HepG2 (cell line): Measurements from ENCODE around the gene ST8SIA6. TPM values are rescaled to one million over a fixed set of nuclear protein-coding genes. Genes with fewer than 3 reads are reported as not detected.

Experiments used
- ATAC-seq: fragments of 200-7000 bp; cut with Tn5 transposase; 3 replicates; pipeline ENCODE4 v1.9.1; 2020; ENCODE audit warnings: mild to moderate bottlenecking, moderate library complexity
- BruUV-seq: library from RNA; stranded (reverse); fragments of 400-500 nt; replicated peaks from 2 replicates; lab custom pipeline; 2021; lab: Mats Ljungman, UMichigan
- CTCF ChIA-PET: fragments of 300-600 bp; formaldehyde crosslinking; extraction: SDS; loops from one replicate; lab custom pipeline; 2021; ENCODE audit warnings: low total read pairs, inconsistent platforms, low intra/inter-chr PET ratio; lab: Yijun Ruan, JAX
- POLR2A ChIA-PET: fragments of 350-600 bp; sonication (Branson Sonifier 250); formaldehyde crosslinking; loops from one replicate; lab custom pipeline; 2020; ENCODE audit warnings: antibody characterized with exemption, inconsistent platforms; lab: Yijun Ruan, JAX
- DNase-seq: peaks from one replicate; pipeline ENCODE4 v3.0.0-alpha.2; 2015; ENCODE audit warnings: low spot score
- FAIRE-seq: peaks from 3 replicates; lab custom pipeline; 2011; peaks lifted over from hg19 to GRCh38; lab: Jason Lieb, UNC
- H2AFZ ChIP-seq: one replicate; pipeline ENCODE4 v1.6.1; 2011; ENCODE audit warnings: low read length, inconsistent platforms
- H3K27ac ChIP-seq: fragments of 300-600 bp; 3 replicates; pipeline ENCODE4 v1.8.0; 2011; ENCODE audit warnings: mixed run types, mild to moderate bottlenecking, mixed read lengths, low read length, inconsistent platforms; ENCODE audit not compliant: insufficient read depth; ENCODE audit errors: extremely low read length
- H3K27me3 ChIP-seq, 2 experiments: fragments of 200-600 bp in 1 of 2; 2 replicates in 1 of 2; 3 replicates in 1 of 2; pipeline versions ENCODE4 v1.6.0 to v1.8.0; 2011; ENCODE audit warnings: low read length in 2 of 2, mild to moderate bottlenecking in 2 of 2, moderate library complexity in 2 of 2, inconsistent platforms in 1 of 2; ENCODE audit not compliant: insufficient read depth in 2 of 2, control insufficient read depth in 1 of 2
- H3K36me3 ChIP-seq, 2 experiments: fragments of 200-600 bp in 1 of 2; replicated peaks in 1 of 2; 2 replicates in 1 of 2; 3 replicates in 1 of 2; pipeline versions ENCODE4 v1.5.1 to v1.8.0; 2011; ENCODE audit warnings: low read length in 2 of 2, inconsistent platforms in 1 of 2; ENCODE audit not compliant: insufficient read depth in 2 of 2, control insufficient read depth in 1 of 2
- H3K4me1 ChIP-seq: 2 replicates; pipeline ENCODE4 v1.5.1; 2012; ENCODE audit warnings: low read length, inconsistent platforms; ENCODE audit not compliant: insufficient read depth
- H3K4me2 ChIP-seq: 2 replicates; pipeline ENCODE4 v1.6.0; 2011; ENCODE audit warnings: low read depth, low read length, inconsistent platforms
- H3K4me3 ChIP-seq, 3 experiments: fragments of 200-600 bp in 1 of 3; sonication (generic), shearing (Covaris generic) in 1 of 3; replicated peaks in 1 of 3; 2 replicates each; pipeline ENCODE4 v1.5.1; 2011 to 2016; ENCODE audit warnings: low read length in 3 of 3, inconsistent platforms in 2 of 3, low read depth in 2 of 3, mild to moderate bottlenecking in 2 of 3, control low read depth in 1 of 3, mixed read lengths in 1 of 3; ENCODE audit not compliant: insufficient read depth in 1 of 3
- H3K79me2 ChIP-seq: one replicate; pipeline ENCODE4 v1.6.1; 2011; ENCODE audit warnings: low read length, inconsistent platforms; ENCODE audit not compliant: insufficient read depth
- H3K9ac ChIP-seq: 2 replicates; pipeline ENCODE4 v1.6.0; 2011; ENCODE audit warnings: mild to moderate bottlenecking, low read depth, low read length, inconsistent platforms; ENCODE audit not compliant: insufficient read depth
- H3K9me3 ChIP-seq: 2 replicates; pipeline ENCODE4 v1.5.1; 2012; ENCODE audit warnings: mild to moderate bottlenecking, low read length
- H4K20me1 ChIP-seq: 2 replicates; pipeline ENCODE4 v1.6.0; 2011; ENCODE audit warnings: inconsistent platforms, mild to moderate bottlenecking, low read length, moderate library complexity; ENCODE audit not compliant: insufficient read depth
- GATAD1 ChIP-seq: IDR thresholded peaks from 2 replicates; pipeline ENCODE4 v1.6.1; 2016; ENCODE audit warnings: missing genetic modification reagents, missing compliant biosample characterization
- MAFK ChIP-seq, 2 experiments: IDR thresholded peaks in 1 of 2; conservative IDR thresholded peaks in 1 of 2; 2 replicates each; pipeline ENCODE4 v1.6.1; 2011; ENCODE audit warnings: improper control_type of control experiment in 2 of 2, low read length in 2 of 2
- POLR2AphosphoS5 ChIP-seq: IDR thresholded peaks from 2 replicates; pipeline ENCODE4 v1.6.1; 2012; ENCODE audit warnings: low read depth, low read length
- RAD51 ChIP-seq: fragments of 450-650 bp; IDR thresholded peaks from 2 replicates; pipeline ENCODE4 v1.6.1; 2016; ENCODE audit warnings: borderline replicate concordance
- RBAK ChIP-seq: sonication (generic); formaldehyde crosslinking; IDR thresholded peaks from 2 replicates; pipeline ENCODE4 v1.5.1; 2020; ENCODE audit warnings: mild to moderate bottlenecking, missing genetic modification reagents
- SALL1 ChIP-seq: sonication (generic); formaldehyde crosslinking; IDR thresholded peaks from 2 replicates; pipeline ENCODE4 v1.8.0; 2022; ENCODE audit warnings: mild to moderate bottlenecking, missing genetic modification reagents
- SP5 ChIP-seq: IDR thresholded peaks from 2 replicates; pipeline ENCODE4 v1.6.1; 2016; ENCODE audit warnings: low read depth, borderline replicate concordance
- ZNF556 ChIP-seq: sonication (generic); formaldehyde crosslinking; IDR thresholded peaks from 2 replicates; pipeline ENCODE4 v1.4.0; 2020; ENCODE audit warnings: mild to moderate bottlenecking, missing genetic modification reagents, borderline replicate concordance
- ZNF75D ChIP-seq: sonication (generic); formaldehyde crosslinking; IDR thresholded peaks from 2 replicates; pipeline ENCODE4 v1.8.1; 2023; ENCODE audit warnings: missing genetic modification reagents, mild to moderate bottlenecking, borderline replicate concordance
- WGBS: methylation state at CpG from one replicate; pipeline ENCODE4 v1.1.6; 2017; ENCODE audit warnings: low lambda C conversion rate; 5-methylcytosine and 5-hydroxymethylcytosine counted together
- in situ Hi-C: cut with HindIII; loops from 2 replicates; pipeline ENCODE4 v1.10.0; 2017; ENCODE audit warnings: low pct_unique_long_range_greater_than_20kb; ENCODE audit not compliant: extremely low pct_ligation_motif_present
- intact Hi-C: fragments of 100-400 bp; cut with micrococcal nuclease; formaldehyde crosslinking; loops from one replicate; pipeline ENCODE4 v1.10.0; 2022; ENCODE audit not compliant: unreplicated experiment
- polyA plus RNA-seq, 8 experiments: library from polyadenylated mRNA; depleted of rRNA in 3 of 8; stranded (reverse) in 7 of 8; unstranded in 1 of 8; fragments of >200 nt; fragmentation: Illumina TruSeq in 4 of 8; extraction: Trizol in 4 of 8; gene quantifications; 2 replicates each; pipeline versions ENCODE4 v1.2.1 to v1.2.3, GENCODE V29; 2011 to 2016; ENCODE audit warnings: low read depth in 4 of 8, missing spikeins in 1 of 8, mixed read lengths in 1 of 8; ENCODE audit not compliant: insufficient read depth in 1 of 8
- total RNA-seq, 5 experiments: library from RNA; depleted of rRNA; stranded (reverse); fragments of >200 nt; fragmentation: Illumina TruSeq; extraction: Trizol; gene quantifications; 2 replicates each; pipeline ENCODE4 v1.2.3, GENCODE V29; 2016; ENCODE audit warnings: low read depth in 1 of 5
- TF ChIP-seq, protein P1 (sequence below), 2 experiments: sonication (generic) in 1 of 2; formaldehyde crosslinking in 1 of 2; IDR thresholded peaks; 2 replicates each; pipeline versions ENCODE4 v1.5.1 to v1.6.1; 2011 to 2020; ENCODE audit warnings: borderline replicate concordance in 1 of 2, low read depth in 1 of 2, low read length in 1 of 2, mild to moderate bottlenecking in 1 of 2, missing genetic modification reagents in 1 of 2, moderate library complexity in 1 of 2
- TF ChIP-seq, protein P2 (sequence below): sonication (generic); formaldehyde crosslinking; IDR thresholded peaks from 2 replicates; pipeline ENCODE4 v1.4.0; 2020; ENCODE audit warnings: mild to moderate bottlenecking, missing genetic modification reagents
- TF ChIP-seq, protein P3 (sequence below): sonication (generic); formaldehyde crosslinking; IDR thresholded peaks from 2 replicates; pipeline ENCODE4 v1.5.1; 2020; ENCODE audit warnings: missing genetic modification reagents, mild to moderate bottlenecking, borderline replicate concordance

Gene ST8SIA6
- total and polyA plus RNA-seq, 2 of the 13 experiments (the other 11 are each of a cell fraction or from before 2014, with no cell fraction given): not detected

DNA sequence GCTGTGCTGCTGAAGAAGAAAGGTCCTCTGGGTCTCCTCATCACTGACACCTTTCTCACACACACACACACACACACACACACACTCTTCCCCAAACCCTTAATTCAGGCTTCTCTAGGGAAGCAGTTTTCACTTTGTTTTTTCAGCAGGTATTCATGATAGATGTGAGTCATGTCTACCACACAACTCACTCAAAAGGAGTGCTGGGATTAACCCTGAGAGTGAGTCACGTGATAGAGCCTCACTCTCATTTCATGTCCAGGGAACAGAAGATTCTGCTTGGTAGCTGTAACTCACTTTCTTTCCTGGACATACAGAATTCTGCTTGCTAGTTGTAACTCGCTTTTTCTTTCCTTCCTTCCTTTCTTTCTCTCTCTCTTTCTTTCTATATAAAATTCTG lies 181.0 kb downstream of the ST8SIA6 start:
- POLR2A ChIA-PET: no interaction called here
- CTCF ChIA-PET: no interaction called here
- H3K9me3 ChIP-seq: peaks cover 11% of the 10 kb centered on the region; the same call in 1 of the 2 replicates
- 0 out of 2 replicates have a peak overlapping the region, but pooled peaks have one; percentile 14 for H3K4me2 ChIP-seq
- peaks cover 0 to 4% of the 10 kb centered on the region in 2 experiments; a peak in 2 of 5 replicates for H3K27me3 ChIP-seq
- BruUV-seq: no TSS peak
- no peak overlapping the region for H3K27ac ChIP-seq
- peaks cover 8% of the 10 kb centered on the region for H3K4me1 ChIP-seq
- no peak overlapping the region for H3K9ac ChIP-seq
- in situ Hi-C loops (no loop called here), intact Hi-C loops (no loop called here)
- FAIRE-seq (no peak), ATAC-seq (no peak), DNase-seq (no peak)
- no peaks in the 10 kb centered on the region for H4K20me1 ChIP-seq
- WGBS: 3% methylated on average over 2 of the region's 2 CpGs
- H3K4me3 ChIP-seq: no peak overlapping the region
- TF ChIP-seq, protein P1, sequence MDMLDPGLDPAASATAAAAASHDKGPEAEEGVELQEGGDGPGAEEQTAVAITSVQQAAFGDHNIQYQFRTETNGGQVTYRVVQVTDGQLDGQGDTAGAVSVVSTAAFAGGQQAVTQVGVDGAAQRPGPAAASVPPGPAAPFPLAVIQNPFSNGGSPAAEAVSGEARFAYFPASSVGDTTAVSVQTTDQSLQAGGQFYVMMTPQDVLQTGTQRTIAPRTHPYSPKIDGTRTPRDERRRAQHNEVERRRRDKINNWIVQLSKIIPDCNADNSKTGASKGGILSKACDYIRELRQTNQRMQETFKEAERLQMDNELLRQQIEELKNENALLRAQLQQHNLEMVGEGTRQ (IDR thresholded peaks at IDR 0.05; ENCODE audit: low read depth, low read length): peak; percentile 71
- TF ChIP-seq, protein P1 (CRISPR knock-in tag; IDR thresholded peaks at IDR 0.05; ENCODE audit: borderline replicate concordance): no peak
- peak; percentile 88 for TF ChIP-seq RAD51
- TF ChIP-seq ZNF75D (CRISPR knock-in tag): no peak
- H2AFZ ChIP-seq: no peak overlapping the region
- H3K79me2 ChIP-seq: no peaks in the 10 kb centered on the region
- H3K36me3 ChIP-seq: no peaks in the 10 kb centered on the region

DNA sequence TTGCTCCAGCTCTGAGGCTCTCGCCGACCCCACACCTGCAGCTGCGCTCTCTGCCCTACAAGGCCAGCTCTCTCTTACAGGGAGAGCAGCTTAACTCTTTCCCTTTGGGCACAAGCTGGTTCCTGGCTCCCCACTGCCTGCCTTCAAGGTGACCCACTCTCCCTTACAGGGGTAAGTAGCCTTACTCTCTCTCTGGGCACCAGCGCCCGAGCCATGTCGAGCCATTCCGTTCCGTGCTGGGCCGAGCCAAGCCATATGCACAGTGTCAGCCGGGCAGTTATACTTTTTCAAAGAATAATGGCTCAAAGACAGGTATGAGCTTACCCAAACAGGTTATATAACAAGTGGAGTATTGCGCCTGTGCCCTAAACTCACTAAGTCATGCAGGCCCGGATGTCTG lies 181.7 kb downstream of the ST8SIA6 start:
- no peak overlapping the region for H3K27ac ChIP-seq
- in situ Hi-C loops: no loop called here
- peaks cover 8% of the 10 kb centered on the region for H3K4me1 ChIP-seq
- peaks cover 10% of the 10 kb centered on the region; the same call in 1 of the 2 replicates for H3K9me3 ChIP-seq
- no peak overlapping the region for H3K9ac ChIP-seq
- POLR2A ChIA-PET: no interaction called here
- no peaks in the 10 kb centered on the region for H3K36me3 ChIP-seq
- no TSS peak for BruUV-seq
- H3K27me3 ChIP-seq: peaks cover 0 to 8% of the 10 kb centered on the region in 2 experiments; a peak in 2 of 5 replicates
- DNase-seq: no peak
- H3K4me2 ChIP-seq: no peak overlapping the region
- no peaks in the 10 kb centered on the region for H3K79me2 ChIP-seq
- intact Hi-C loops: no loop called here
- no peak for FAIRE-seq
- CTCF ChIA-PET: no interaction called here
- no peak overlapping the region for H2AFZ ChIP-seq
- 70% methylated on average over 11 of the region's 12 CpGs for WGBS
- no peak for ATAC-seq
- H4K20me1 ChIP-seq: no peaks in the 10 kb centered on the region
- H3K4me3 ChIP-seq: no peak overlapping the region
- TF ChIP-seq SP5 (no peak), ZNF556 (CRISPR knock-in tag) (no peak), GATAD1 (CRISPR knock-in tag) (no peak), POLR2AphosphoS5 (no peak), SALL1 (CRISPR knock-in tag) (no peak), MAFK (conservative IDR thresholded peaks at IDR 0.05 in 1 of 2, IDR thresholded peaks at IDR 0.05 in 1 of 2; ENCODE audit: low read length in 2 of 2) (no peak), RBAK (CRISPR knock-in tag) (no peak)
- TF ChIP-seq, protein P2, sequence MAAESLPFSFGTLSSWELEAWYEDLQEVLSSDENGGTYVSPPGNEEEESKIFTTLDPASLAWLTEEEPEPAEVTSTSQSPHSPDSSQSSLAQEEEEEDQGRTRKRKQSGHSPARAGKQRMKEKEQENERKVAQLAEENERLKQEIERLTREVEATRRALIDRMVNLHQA (CRISPR knock-in tag): no peak
- TF ChIP-seq, protein P3, sequence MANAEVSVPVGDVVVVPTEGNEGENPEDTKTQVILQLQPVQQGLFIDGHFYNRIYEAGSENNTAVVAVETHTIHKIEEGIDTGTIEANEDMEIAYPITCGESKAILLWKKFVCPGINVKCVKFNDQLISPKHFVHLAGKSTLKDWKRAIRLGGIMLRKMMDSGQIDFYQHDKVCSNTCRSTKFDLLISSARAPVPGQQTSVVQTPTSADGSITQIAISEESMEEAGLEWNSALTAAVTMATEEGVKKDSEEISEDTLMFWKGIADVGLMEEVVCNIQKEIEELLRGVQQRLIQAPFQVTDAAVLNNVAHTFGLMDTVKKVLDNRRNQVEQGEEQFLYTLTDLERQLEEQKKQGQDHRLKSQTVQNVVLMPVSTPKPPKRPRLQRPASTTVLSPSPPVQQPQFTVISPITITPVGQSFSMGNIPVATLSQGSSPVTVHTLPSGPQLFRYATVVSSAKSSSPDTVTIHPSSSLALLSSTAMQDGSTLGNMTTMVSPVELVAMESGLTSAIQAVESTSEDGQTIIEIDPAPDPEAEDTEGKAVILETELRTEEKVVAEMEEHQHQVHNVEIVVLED (CRISPR knock-in tag): no peak
